Endometrial microvascular endothelial cells (primary cell): Measurements from ENCODE around the gene RAB24. TPM values are rescaled to one million over a fixed set of nuclear protein-coding genes. Genes with fewer than 3 reads are reported as not detected.

ENCODE experiments used
- in situ Hi-C: cut with HindIII; loops from 2 replicates; pipeline ENCODE4 v1.10.0; 2017; ENCODE audit warnings: low sequenced_read_pairs, low pct_unique_long_range_greater_than_20kb; ENCODE audit errors: inconsistent ontology term
- total RNA-seq: library from RNA; depleted of rRNA; stranded (reverse); fragments of >200 nt; gene quantifications from one replicate; pipeline ENCODE4 v1.2.3, GENCODE V29; 2015; ENCODE audit errors: inconsistent ontology term

RAB24 gene
- total RNA-seq, 1 donor from 2014 or later = 20.3 TPM

GRCh38 chr5:177334781-177335700, 31.5 kb upstream of the RAB24 start:
- in situ Hi-C loops = no loop called here

- in situ Hi-C loops = no loop called here
Measured at GRCh38 chr5:177334155-177334551, 30.6 kb upstream of the RAB24 start.

- in situ Hi-C loops = no loop called here
Measured at GRCh38 chr5:177333420-177334154, 30.1 kb upstream of the RAB24 start.

GRCh38 chr5:177332896-177333260, 29.4 kb upstream of the RAB24 start:
- in situ Hi-C loops = no loop called here

- in situ Hi-C loops = no loop called here
Measured at GRCh38 chr5:177332031-177332895, 28.7 kb upstream of the RAB24 start.

- in situ Hi-C loops = no loop called here
Measured at GRCh38 chr5:177330991-177331842, 27.7 kb upstream of the RAB24 start.

- in situ Hi-C loops = loop anchor here (10.0 kb wide), 1 partner anchor 115 kb away; the partner anchor contains the start of gene PRR7
Measured at GRCh38 chr5:177329883-177330282, 26.4 kb upstream of the RAB24 start.

GRCh38 chr5:177328545-177329231, 25.2 kb upstream of the RAB24 start:
- in situ Hi-C loops = loop anchor here (10.0 kb wide), 1 partner anchor 116 kb away; the partner anchor contains the start of gene PRR7

GRCh38 chr5:177327539-177328522, 24.3 kb upstream of the RAB24 start:
- in situ Hi-C loops = loop anchor here (10.0 kb wide), 1 partner anchor 117 kb away; the partner anchor contains the start of gene PRR7

- in situ Hi-C loops = loop anchor here (10.0 kb wide), 1 partner anchor 119 kb away; the partner anchor contains the start of gene PRR7
Measured at GRCh38 chr5:177325868-177326381, 22.4 kb upstream of the RAB24 start.

- in situ Hi-C loops = loop anchor here (10.0 kb wide), 1 partner anchor 124 kb away; the partner anchor contains the start of gene PRR7
Measured at GRCh38 chr5:177320879-177321278, 17.4 kb upstream of the RAB24 start.

- in situ Hi-C loops = loop anchor here (10.0 kb wide), 1 partner anchor 125 kb away; the partner anchor contains the start of gene PRR7
Measured at GRCh38 chr5:177319913-177320588, 16.5 kb upstream of the RAB24 start.

GRCh38 chr5:177317959-177318377, 14.4 kb upstream of the RAB24 start:
- in situ Hi-C loops = no loop called here

GRCh38 chr5:177316005-177316404, 12.5 kb upstream of the RAB24 start:
- in situ Hi-C loops = no loop called here

GRCh38 chr5:177315411-177315810, 11.9 kb upstream of the RAB24 start:
- in situ Hi-C loops = no loop called here
